Type B pancreatic cell (in vitro differentiated cells): ENCODE results near the gene WNT7B. TPM values are rescaled to one million over a fixed set of nuclear protein-coding genes. Genes with fewer than 3 reads are reported as not detected.

Experiments
- DNase-seq: peaks from one replicate; pipeline ENCODE4 v3.0.0; 2021; ENCODE audit warnings: mixed read lengths; ENCODE audit not compliant: unreplicated experiment; ENCODE audit errors: extremely low spot score
- H3K27ac Mint-ChIP-seq: 2 replicates; pipeline ENCODE4 v1.8.0; 2021; ENCODE audit warnings: mild to moderate bottlenecking, mixed read lengths
- H3K27me3 Mint-ChIP-seq: 2 replicates; pipeline ENCODE4 v1.8.0; 2021; ENCODE audit warnings: mixed read lengths
- H3K36me3 Mint-ChIP-seq: 2 replicates; pipeline ENCODE4 v1.8.0; 2021; ENCODE audit warnings: mixed read lengths
- H3K4me1 Mint-ChIP-seq: one replicate; pipeline ENCODE4 v1.8.0; 2021; ENCODE audit warnings: mixed read lengths; ENCODE audit not compliant: unreplicated experiment
- H3K4me3 Mint-ChIP-seq: 2 replicates; pipeline ENCODE4 v1.8.0; 2021; ENCODE audit warnings: mild to moderate bottlenecking, mixed read lengths
- H3K9me3 Mint-ChIP-seq: 2 replicates; pipeline ENCODE4 v1.8.0; 2021; ENCODE audit warnings: mixed read lengths
- CTCF ChIP-seq: fragments of 200-600 bp; sonication (generic); conservative IDR thresholded peaks from 2 replicates; pipeline ENCODE4 v1.5.0; 2021; ENCODE audit warnings: antibody characterized with exemption, mild to moderate bottlenecking
- total RNA-seq: library from RNA; stranded (reverse); gene quantifications from 2 replicates; pipeline ENCODE4 v1.2.1, GENCODE V29; 2021; ENCODE audit warnings: low replicate concordance

The WNT7B gene
- total RNA-seq, 1 donor from 2014 or later: 16.4 TPM

GRCh38 chr22:45910928-45911467 lies 66.0 kb downstream of the WNT7B start:
- no peak for DNase-seq
- TF ChIP-seq CTCF: no peak
- Mint-ChIP-seq H3K4me1 (peaks cover 5% of the 10 kb centered on the region), H3K36me3 (no peaks in the 10 kb centered on the region), H3K4me3 (no peak overlapping the region), H3K27me3 (peaks cover 14% of the 10 kb centered on the region), H3K9me3 (peaks cover 6% of the 10 kb centered on the region), H3K27ac (no peak overlapping the region)

- Mint-ChIP-seq H3K9me3 (peaks cover 1% of the 10 kb centered on the region), H3K4me1 (peaks cover 9% of the 10 kb centered on the region), H3K27ac (no peak overlapping the region), H3K27me3 (peaks cover 21% of the 10 kb centered on the region), H3K36me3 (no peaks in the 10 kb centered on the region), H3K4me3 (no peak overlapping the region)
- no peak for DNase-seq
- TF ChIP-seq CTCF: no peak
These were observed 68.0 kb downstream of the WNT7B start for GRCh38 chr22:45908961-45909360.

GRCh38 chr22:45907996-45908395 lies 69.0 kb downstream of the WNT7B start:
- no peak for DNase-seq
- Mint-ChIP-seq H3K4me1 (peaks cover 9% of the 10 kb centered on the region), H3K27me3 (peaks cover 17% of the 10 kb centered on the region), H3K27ac (no peak overlapping the region), H3K9me3 (no peaks in the 10 kb centered on the region), H3K4me3 (no peak overlapping the region), H3K36me3 (no peaks in the 10 kb centered on the region)
- no peak for TF ChIP-seq CTCF

- H3K4me3 Mint-ChIP-seq: peak overlapping the region; percentile 21
- H3K27ac Mint-ChIP-seq: no peak overlapping the region
- DNase-seq: no peak
These were observed 69.6 kb downstream of the WNT7B start for GRCh38 chr22:45907378-45907777.

GRCh38 chr22:45906946-45907345 lies 70.0 kb downstream of the WNT7B start:
- TF ChIP-seq CTCF: no peak
- no peaks in the 10 kb centered on the region for H3K9me3 Mint-ChIP-seq
- H3K36me3 Mint-ChIP-seq: no peaks in the 10 kb centered on the region
- peaks cover 9% of the 10 kb centered on the region for H3K4me1 Mint-ChIP-seq
- no peak overlapping the region for H3K27ac Mint-ChIP-seq
- H3K27me3 Mint-ChIP-seq: peaks cover 17% of the 10 kb centered on the region
- no peak overlapping the region for H3K4me3 Mint-ChIP-seq
- no peak for DNase-seq

More at GRCh38 chr22:45907378-45907777, 69.6 kb downstream of the WNT7B start:
- no peaks in the 10 kb centered on the region for H3K9me3 Mint-ChIP-seq
- no peak for TF ChIP-seq CTCF
- H3K36me3 Mint-ChIP-seq: no peaks in the 10 kb centered on the region
- peaks cover 9% of the 10 kb centered on the region for H3K4me1 Mint-ChIP-seq
- H3K27me3 Mint-ChIP-seq: peaks cover 17% of the 10 kb centered on the region
